Measurements from ENCODE around the gene RPL28.

Gene RPL28

GRCh38 chr19:55386493-55386971 lies 800 bp downstream of the RPL28 start:
- Histone ChIP-seq H3K4me2 (ENCODE audit: insufficient read depth, low read length) (peak overlapping the region; percentile 98), H3K27me3 (ENCODE audit: insufficient read depth, low read length, poor library complexity) (no peaks in the 10 kb centered on the region), H3K79me2 (ENCODE audit: insufficient read depth, low read length) (peaks cover 75% of the 10 kb centered on the region), H3K9me3 (ENCODE audit: insufficient read depth, low read length, severe bottlenecking) (no peaks in the 10 kb centered on the region), H3K9ac (ENCODE audit: low read depth, low read length) (peak overlapping the region; percentile 82), H3K36me3 (ENCODE audit: insufficient read depth, low read length) (peaks cover 48% of the 10 kb centered on the region), H2AFZ (ENCODE audit: low read depth, low read length) (no peak overlapping the region), H3K4me1 (ENCODE audit: insufficient read depth, low read length) (peaks cover 60% of the 10 kb centered on the region), H3K27ac (ENCODE audit: low read length) (peak overlapping the region; percentile 81), H4K20me1 (ENCODE audit: insufficient read depth, low read length) (peaks cover 57% of the 10 kb centered on the region), H3K4me3 (ENCODE audit: low read depth in 1 of 2, low read length in 2 of 2) (peak overlapping the region; percentile 45 to 69)
- no peak for DNase-seq
- no peak for ATAC-seq (ENCODE audit: insufficient read depth, low read depth)
- TF ChIP-seq CTCF (IDR thresholded peaks at IDR 0.05; ENCODE audit: borderline replicate concordance, extremely low read depth, low read length, poor library complexity, severe bottlenecking) (no peak), EZH2 (IDR thresholded peaks at IDR 0.05; ENCODE audit: borderline replicate concordance, low read depth, low read length, severe bottlenecking) (no peak)

GRCh38 chr19:55387736-55388497 lies 2.2 kb downstream of the RPL28 start:
- Histone ChIP-seq H2AFZ (ENCODE audit: low read depth, low read length) (no peak overlapping the region), H4K20me1 (ENCODE audit: insufficient read depth, low read length) (peaks cover 57% of the 10 kb centered on the region), H3K4me1 (ENCODE audit: insufficient read depth, low read length) (peaks cover 47% of the 10 kb centered on the region), H3K27me3 (ENCODE audit: insufficient read depth, low read length, poor library complexity) (no peaks in the 10 kb centered on the region), H3K36me3 (ENCODE audit: insufficient read depth, low read length) (peaks cover 48% of the 10 kb centered on the region), H3K4me3 (ENCODE audit: low read depth in 1 of 2, low read length in 2 of 2) (peak overlapping the region in 1 of 2 experiments; percentile 69; a peak in 2 of 4 replicates), H3K4me2 (ENCODE audit: insufficient read depth, low read length) (peak overlapping the region; percentile 98), H3K9ac (ENCODE audit: low read depth, low read length) (peak overlapping the region; percentile 82), H3K27ac (ENCODE audit: low read length) (peak overlapping the region; percentile 81), H3K79me2 (ENCODE audit: insufficient read depth, low read length) (peaks cover 61% of the 10 kb centered on the region), H3K9me3 (ENCODE audit: insufficient read depth, low read length, severe bottlenecking) (no peaks in the 10 kb centered on the region)
- DNase-seq (no peak), ATAC-seq (ENCODE audit: insufficient read depth, low read depth) (no peak)
- no peak for TF ChIP-seq CTCF (IDR thresholded peaks at IDR 0.05; ENCODE audit: borderline replicate concordance, extremely low read depth, low read length, poor library complexity, severe bottlenecking)

GRCh38 chr19:55389386-55390317 lies 3.9 kb downstream of the RPL28 start:
- H3K27ac ChIP-seq (ENCODE audit: low read length): no peak overlapping the region
- no peak overlapping the region for H2AFZ ChIP-seq (ENCODE audit: low read depth, low read length)
- H3K4me1 ChIP-seq (ENCODE audit: insufficient read depth, low read length): peaks cover 38% of the 10 kb centered on the region
- H3K36me3 ChIP-seq (ENCODE audit: insufficient read depth, low read length): peaks cover 48% of the 10 kb centered on the region
- TF ChIP-seq EZH2 (IDR thresholded peaks at IDR 0.05; ENCODE audit: borderline replicate concordance, low read depth, low read length, severe bottlenecking) (no peak), CTCF (IDR thresholded peaks at IDR 0.05; ENCODE audit: borderline replicate concordance, extremely low read depth, low read length, poor library complexity, severe bottlenecking) (no peak)
- H3K9ac ChIP-seq (ENCODE audit: low read depth, low read length): no peak overlapping the region
- DNase-seq (no peak), ATAC-seq (ENCODE audit: insufficient read depth, low read depth) (no peak)
- peaks cover 45% of the 10 kb centered on the region for H3K79me2 ChIP-seq (ENCODE audit: insufficient read depth, low read length)
- no peaks in the 10 kb centered on the region for H3K9me3 ChIP-seq (ENCODE audit: insufficient read depth, low read length, severe bottlenecking)
- peak overlapping the region; percentile 98; the same call in 1 of the 2 replicates for H3K4me2 ChIP-seq (ENCODE audit: insufficient read depth, low read length)
- H4K20me1 ChIP-seq (ENCODE audit: insufficient read depth, low read length): peaks cover 57% of the 10 kb centered on the region
- no peak overlapping the region for H3K4me3 ChIP-seq (ENCODE audit: low read depth in 1 of 2, low read length in 2 of 2)
- H3K27me3 ChIP-seq (ENCODE audit: insufficient read depth, low read length, poor library complexity): no peaks in the 10 kb centered on the region
